ENCODE results near the gene ADGRB3.

ADGRB3 gene

GRCh38 chr6:68709882-68710281 is 74.8 kb downstream of the ADGRB3 start:
- no peak for DNase-seq

DNA sequence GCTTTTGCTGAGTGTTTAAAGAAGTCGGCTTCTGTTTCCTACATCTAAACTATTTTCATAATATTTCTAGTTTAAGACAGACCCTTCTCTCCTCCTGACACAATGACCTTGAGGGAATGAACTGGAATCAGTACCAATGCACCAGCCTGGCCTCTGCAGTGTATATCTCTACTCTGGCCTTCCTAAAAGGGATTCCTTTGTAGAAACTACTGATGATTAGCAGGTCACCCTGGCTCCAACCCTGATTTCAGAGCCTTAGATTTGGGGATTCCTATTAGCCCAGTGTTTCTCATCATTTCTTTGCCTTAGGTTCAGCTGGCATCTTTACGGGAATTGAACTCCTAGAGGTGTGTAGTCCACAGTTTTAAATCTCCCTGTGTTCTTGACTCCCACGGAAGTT is 75.4 kb downstream of the ADGRB3 start:
- DNase-seq, result no peak

DNA sequence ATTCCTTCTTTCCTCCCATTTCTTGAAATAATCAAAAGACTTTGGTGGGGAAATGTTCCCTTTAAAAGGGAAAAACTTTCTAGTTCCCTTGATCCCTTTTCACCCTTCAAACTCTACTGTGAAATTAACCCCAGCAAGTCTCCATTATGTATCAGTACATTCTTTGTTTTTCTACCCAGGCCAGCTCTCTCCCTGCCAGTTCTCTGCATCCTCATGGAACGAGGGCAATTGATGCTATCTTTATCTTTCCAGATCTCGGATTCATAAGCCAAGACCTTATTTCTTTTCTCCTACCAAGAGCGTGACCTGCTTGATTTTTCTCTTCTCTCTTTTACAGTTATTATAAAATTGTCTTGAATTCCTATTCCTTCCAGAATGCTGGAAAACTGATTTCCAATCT is 75.8 kb downstream of the ADGRB3 start:
- DNase-seq, result no peak

GRCh38 chr6:68711386-68712000 is 76.4 kb downstream of the ADGRB3 start:
- no peak for DNase-seq

DNA sequence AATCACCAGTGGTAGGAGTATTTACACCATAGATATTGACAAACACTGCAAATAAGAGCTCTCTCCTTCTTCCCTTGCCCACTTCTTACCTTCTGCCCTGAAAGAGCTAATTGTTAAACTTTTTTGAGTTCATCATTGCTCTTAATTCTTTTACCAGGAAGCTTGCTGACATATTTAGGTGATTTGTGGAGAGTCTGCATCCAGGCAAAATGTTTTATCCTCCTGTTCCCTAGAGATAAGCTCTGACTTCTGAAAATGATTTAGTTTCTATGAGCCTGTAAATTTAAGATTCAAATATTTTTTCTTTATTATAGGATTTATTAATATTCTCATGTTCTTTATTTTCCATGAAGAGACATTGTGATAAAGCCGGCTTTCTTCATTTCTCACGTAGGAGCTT is 81.5 kb downstream of the ADGRB3 start:
- no peak for DNase-seq

- DNase-seq, result no peak
Measured at GRCh38 chr6:68718385-68719073, 83.4 kb downstream of the ADGRB3 start.

DNA sequence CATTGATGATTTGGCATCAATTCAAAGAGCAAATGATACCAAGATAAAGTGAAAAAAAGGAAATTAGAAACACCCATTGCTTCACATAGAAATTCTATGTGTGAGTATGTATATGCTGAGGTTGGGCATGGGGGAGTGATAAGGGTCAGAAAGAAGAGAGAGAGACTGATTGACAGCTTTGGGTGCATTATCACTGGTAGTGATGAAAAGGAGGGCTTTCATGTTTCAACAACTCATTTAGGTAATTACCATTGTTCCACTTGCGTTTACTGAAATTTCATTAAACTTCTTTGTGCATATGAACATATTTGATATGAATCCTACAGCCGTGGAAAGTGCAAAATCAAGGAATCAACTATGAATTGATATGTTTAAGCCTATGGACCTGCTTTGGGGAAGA is 84.7 kb downstream of the ADGRB3 start:
- DNase-seq, result no peak

DNA sequence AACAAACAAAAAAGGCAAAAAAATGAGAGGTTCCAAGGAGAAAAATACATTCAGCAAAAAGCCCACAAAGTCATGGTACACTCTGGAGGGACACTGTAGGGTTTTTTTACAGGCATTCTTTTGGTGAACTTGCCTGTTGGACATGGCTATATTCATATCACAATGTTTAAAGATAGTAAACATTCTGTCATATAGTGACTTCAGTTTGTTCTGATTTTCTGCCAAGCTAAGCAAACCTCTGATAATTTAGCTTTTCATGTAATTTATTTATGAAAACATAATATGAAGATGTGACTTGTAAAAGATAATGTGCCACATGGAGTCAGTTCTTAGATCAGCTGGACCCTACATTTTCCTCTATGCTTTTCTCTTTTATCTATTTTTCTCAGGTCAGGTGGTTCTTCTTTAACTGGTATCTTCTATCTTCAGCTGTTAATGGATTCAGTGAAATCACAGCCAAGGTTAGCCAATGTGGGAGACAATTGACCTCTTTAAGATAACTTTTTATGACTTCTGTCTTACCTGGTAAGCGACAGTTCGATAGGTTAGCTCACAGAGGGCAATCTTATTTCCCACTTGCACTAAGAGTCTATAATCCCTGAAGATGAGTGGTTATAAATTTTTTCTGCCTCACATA is 87.9 kb downstream of the ADGRB3 start:
- DNase-seq, result no peak

GRCh38 chr6:68724060-68724459 is 89.0 kb downstream of the ADGRB3 start:
- no peak for DNase-seq

DNA sequence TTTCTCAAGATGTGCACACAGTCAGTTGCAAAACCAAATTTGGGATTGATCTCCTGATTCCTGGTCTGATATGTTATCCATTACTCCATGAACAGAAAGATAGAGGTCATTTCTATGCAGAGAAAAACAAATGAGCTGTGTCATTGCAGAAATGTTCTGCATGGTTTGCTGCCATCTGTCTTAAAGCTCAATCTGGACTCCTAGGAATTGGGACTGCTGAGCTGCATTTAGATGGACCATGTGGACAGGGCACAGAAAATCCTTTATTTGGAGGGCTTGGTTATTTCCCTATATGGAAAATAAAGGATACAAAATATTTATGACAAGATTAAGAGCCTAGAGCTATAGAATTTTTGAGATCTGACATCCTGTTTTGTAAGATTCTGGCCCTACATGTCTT is 91.3 kb downstream of the ADGRB3 start:
- DNase-seq, result no peak

GRCh38 chr6:68726992-68727391 is 91.9 kb downstream of the ADGRB3 start:
- DNase-seq, result no peak

DNA sequence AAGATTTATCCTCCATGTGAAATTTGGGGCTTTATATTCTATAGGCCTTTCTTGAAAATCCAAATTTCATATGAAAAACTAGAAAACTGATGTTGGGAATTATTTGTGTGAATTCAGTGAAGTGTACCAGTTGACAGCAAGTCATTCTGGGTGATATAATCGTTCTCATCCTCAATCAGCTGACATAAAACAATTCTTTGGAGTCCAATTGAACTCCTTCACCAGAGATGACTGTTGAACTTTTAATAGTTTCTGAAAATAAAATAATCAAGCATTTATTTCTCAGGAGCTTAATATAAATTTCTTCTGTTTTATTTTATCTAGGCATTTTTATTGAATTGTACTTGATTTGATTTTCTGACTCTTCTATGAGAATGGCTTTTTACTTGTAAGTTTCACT is 92.6 kb downstream of the ADGRB3 start:
- DNase-seq, result no peak

DNA sequence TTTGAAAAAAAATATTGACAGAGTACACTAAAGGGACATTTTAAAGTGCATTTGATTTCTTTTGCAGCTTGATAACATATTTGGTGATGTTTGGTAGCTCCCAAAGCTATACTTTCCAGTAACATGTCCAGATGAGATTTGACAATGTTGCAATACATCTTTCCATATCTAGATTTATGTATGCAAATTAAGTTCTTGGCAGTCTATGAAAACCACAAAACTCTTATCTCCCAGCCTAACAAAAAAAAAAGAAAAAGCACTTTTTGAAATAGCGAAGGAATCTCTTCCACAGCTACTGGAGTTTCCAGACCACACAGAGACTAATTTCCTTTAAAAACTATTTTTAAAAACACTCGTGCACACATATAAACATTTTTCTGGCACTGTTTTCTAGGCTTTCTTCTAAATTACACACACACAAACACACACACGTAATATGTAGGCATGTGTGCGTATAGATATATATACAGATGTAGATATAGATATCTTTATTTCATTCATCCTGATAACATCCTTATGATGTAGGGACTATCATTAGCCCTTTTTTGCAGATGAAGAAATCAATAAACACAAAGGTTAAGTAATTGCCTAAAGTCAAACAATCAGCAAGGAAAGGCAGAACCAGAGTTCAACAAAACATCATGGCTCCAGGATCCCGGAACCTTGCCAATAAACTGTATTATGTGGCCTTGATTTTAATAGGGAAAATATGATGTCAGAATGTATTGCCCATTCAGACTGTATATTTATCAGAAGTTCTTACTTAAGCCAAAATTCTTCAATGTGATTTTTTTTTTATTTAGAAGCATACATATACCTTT is 93.3 kb downstream of the ADGRB3 start:
- DNase-seq, result no peak

GRCh38 chr6:68729377-68729903 is 94.4 kb downstream of the ADGRB3 start:
- DNase-seq, result no peak

DNA sequence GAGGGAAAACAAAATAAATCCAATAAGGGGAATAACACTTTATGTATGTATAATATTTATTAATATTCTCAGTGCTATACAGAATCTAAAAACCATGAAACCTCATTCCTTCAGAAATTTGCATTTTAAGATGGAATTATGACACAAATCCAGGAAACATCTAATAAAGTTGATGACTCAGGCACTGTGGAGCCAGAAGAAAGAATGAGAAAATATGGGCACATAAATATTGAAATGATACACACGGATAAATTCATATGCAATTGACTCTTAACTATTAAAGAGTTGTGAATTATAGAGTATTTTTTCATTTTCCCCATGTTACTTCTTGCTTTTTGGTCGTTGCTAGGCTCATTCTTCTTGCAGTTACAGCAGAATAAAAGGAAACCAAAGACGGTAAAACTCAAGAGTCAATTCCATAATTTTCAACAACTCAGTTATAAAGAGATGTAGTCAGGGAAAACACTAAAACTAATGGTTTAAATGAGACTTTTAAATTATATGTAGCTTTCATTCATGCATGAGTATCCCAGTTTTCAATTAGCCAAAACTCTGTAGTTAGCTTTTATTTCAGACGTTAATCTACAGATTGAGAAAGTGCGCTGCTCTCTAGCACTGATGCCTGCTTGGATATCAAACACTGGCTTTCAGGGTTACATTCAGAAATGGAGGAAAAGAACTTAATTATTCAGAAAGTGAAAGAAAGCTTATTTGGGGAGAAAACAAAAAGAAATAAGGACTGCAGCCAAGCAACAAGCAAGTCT is 95.4 kb downstream of the ADGRB3 start:
- DNase-seq, result no peak

GRCh38 chr6:68732423-68732822 is 97.3 kb downstream of the ADGRB3 start:
- DNase-seq, result no peak

- DNase-seq, result no peak
Measured at GRCh38 chr6:68735866-68736265, 100.8 kb downstream of the ADGRB3 start.

GRCh38 chr6:68737061-68737460 is 102.0 kb downstream of the ADGRB3 start:
- DNase-seq, result no peak

GRCh38 chr6:68738039-68738438 is 103.0 kb downstream of the ADGRB3 start:
- no peak for DNase-seq

- DNase-seq, result peak; percentile 24
Measured at GRCh38 chr6:68740828-68741500, 105.9 kb downstream of the ADGRB3 start.

- DNase-seq, result no peak
Measured at GRCh38 chr6:68741501-68742386, 106.7 kb downstream of the ADGRB3 start.

Data from KG1 (cell line).